LoVo (cell line): ENCODE data around the gene PLA2G2F.

ENCODE experiments used
- DNase-seq: peaks from one replicate; pipeline ENCODE4 v3.0.0-alpha.2; 2016; ENCODE audit warnings: low spot score

The PLA2G2F gene

DNA sequence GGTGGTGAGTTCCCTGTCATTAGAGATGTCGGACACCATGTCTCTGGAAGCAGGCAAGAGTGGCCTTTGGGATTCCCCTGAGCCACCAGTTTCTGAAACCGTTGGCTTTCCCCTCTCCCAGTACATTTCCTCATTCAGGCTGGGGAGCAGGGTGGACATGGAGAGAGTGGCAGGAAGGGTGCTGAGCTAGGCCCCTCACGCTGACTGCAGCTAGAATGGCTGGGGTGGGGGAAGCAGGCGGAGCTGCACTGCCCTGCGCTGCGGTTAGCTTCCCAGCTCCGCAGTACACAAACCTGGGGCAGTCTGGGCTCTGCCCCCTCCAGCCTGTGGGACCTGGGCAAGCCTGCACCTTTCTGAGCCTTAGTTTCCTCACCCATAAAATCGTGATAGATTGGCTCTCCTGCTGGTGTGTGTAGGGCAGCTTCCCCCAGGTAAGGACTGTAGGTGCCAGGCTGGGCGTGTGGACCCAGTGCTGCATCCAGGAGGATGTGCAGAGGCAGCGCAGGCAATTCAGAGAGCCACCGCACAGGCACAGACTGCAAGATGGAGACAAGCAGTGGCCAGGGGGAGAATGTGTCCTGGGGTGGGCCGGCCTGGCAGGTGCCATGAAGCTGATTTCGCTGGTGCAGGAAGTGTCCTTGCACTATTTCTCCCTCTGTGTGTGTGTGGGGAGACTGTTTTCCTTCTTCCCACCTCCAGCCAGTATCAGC lies 3.0 kb downstream of the PLA2G2F start:
- DNase-seq = no peak

DNA sequence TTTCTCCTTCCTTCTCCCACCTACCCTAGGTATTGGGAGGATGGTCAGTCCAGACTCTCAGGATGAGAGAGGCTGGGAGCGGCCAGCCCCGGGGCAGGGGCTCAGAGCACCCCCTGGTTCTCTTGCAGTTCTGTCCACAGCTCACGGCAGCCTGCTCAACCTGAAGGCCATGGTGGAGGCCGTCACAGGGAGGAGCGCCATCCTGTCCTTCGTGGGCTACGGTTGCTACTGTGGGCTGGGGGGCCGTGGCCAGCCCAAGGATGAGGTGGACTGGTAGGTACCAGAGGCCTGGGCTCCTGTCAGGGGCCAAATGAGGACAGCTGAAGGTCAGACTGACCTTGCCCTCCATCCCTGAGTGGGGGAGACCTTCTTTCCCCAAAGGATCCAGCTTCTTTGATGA lies 4.2 kb downstream of the PLA2G2F start:
- no peak for DNase-seq

DNA sequence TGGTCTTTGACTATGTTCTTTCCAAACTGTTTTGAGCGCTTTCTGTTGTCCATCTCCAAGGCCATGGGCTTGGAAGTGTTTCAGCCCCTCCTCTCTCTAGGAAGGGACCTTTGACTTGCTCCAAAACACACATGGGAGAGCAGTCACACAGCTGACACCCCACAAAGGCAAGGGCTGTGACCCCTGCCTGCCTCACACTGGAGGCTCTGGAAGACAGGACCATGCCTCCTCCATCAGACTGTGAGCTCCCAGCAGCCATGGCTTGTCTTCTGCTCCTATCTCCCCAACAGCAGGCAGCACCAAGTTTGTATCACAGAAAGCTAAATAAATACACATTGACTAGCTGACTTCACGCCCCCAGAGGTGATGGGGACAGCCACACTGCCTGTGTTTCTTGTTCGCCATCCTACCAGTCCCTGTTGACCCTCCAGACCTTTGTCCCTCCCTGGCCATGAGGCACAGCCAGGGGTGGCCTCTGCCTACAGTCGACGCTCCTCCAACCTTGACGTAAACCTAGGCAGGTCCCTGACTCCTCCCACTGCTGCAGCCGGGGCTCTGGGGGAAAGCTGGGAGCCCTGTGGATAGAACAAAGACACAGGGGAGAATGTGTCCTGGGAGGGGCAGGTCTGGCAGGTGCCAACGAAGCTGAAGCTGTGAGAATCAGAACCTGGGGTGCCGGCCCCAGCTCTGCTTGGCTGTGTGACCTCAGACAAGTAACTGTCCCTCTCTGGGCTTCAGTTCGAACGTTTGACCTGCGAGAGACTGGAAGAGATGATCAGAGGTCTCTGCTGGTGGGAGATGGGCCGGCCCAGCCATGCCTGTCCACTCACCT lies 4.8 kb downstream of the PLA2G2F start:
- no peak for DNase-seq

DNA sequence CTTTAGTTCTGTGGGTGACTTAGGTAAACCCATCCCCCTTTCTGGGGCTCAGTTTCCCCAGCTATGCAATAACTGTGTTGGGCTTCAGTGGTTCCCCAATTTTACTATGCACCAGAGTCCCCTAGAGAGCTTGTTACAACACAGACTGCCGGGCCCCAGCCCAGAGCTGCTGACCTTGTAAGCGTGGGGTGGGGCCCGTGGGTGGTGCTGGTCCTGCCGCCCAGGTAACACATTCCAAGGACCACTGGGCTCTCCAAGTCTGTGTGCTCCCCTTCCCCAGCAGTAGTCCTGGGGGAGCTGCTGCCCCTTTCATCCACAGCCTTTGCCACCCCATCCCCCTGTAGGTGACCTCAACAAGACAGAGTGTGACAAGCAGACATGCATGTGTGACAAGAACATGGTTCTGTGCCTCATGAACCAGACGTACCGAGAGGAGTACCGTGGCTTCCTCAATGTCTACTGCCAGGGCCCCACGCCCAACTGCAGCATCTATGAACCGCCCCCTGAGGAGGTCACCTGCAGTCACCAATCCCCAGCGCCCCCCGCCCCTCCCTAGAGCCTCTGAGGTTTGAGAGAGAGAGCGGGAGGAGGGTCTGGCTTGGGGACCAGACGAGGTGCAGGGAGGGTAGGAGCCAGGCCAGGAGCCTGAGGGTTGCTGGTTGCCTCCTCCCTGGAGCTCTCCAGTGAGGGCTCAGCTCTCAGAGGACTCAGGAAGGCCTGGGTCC lies 8.9 kb downstream of the PLA2G2F start:
- no peak for DNase-seq

DNA sequence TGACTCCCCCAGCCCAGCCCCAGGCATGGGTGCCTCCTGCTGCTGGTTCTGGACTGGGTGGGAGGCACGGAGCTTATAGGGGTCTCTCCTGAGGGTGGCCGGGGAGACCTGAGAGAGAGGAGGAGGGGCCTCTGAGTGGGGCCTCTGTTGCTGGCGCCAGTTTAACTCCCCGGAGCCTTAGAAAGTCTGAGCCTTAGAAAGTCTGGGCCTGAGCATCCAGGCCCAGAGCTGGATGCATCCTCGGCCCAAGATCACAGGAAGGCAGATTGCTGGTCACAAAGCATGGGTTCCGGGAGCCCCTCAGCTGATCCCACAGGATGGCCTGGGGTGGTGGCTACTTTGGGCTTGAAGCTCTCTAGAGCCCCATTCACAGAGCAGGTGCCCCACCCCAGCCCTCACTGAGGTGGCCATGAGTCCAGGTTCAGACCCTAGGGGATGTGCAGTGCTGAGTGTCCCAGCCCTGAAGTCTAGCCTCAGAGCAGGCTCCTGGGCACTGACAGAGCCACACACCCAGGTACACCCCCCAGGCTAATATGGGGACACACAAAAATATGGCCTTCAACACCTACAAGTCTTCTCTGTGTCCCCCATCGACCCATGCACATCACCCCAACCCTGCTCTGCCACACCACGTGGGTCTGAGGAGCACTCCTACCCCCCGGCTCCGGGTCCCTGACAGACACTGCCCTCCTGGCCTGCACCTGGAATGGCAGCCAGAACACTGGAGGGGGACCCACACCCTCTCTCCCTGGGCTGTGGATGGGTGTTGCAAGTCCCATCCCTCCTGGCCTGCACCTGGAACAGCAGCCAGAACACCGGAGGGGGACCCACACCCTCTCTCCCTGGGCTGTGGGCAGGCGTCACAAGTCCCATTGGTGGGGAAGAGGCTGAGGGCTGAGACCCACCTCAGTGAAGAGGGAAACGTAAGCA lies 9.7 kb downstream of the PLA2G2F start:
- no peak for DNase-seq

DNA sequence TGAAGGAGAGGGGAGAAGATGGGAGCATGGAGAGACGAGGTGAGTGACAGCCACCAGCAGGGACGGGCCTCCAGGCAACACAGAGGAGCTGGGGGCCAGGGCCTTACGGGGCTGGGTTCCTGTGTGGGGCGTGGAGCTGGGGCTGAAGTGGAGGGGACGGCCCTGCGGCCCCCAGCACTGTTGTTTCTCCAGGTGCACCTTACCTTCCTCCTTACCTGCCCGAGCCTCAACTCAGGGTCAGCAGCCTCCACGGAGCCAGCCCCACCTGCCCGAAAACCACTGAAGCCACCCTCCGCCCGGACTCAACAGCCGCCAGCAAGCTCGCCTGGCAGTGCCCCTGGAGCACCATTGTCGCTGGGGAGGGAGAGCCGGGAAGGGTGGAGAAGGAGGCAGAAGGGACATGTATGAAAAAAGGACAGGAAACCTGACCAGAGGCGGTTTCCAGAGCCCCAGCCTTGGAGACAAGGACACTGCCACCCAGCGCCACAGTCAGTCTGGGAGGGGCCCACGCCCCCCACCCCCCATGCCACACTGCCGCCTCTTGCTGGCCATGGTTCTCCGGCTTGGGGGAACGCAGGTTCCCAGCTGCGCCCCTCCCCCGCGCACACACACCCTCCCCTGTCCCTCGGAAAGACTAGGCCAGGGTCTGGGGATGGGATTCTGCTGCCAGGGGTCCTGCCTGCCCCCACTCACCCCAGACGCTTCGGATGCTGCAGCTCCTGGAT lies 10.6 kb downstream of the PLA2G2F start:
- DNase-seq = no peak

GRCh38 chr1:20150326-20150705 lies 11.2 kb downstream of the PLA2G2F start:
- DNase-seq = no peak

DNA sequence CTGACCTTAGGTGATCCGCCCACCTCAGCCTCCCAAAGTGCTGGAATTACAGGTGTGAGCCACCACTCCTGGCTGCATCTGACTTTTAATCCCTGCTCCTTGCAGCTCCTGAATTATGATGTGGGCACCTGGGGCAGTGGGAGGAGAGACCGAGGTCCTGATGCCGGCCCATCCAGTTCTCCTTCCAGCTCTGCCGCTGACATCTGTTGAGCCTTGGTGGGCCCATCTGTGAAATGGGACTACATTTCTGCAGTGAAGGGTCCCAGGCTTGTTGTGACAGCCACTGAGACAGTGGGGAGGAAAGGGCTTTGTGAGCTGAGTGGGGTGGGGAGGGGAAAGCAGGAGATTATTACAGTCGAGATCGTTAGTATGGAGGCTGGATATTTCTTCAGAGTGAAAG lies 11.8 kb downstream of the PLA2G2F start:
- no peak for DNase-seq

- DNase-seq = peak; percentile 87
Measured at GRCh38 chr1:20151906-20152598, 12.9 kb downstream of the PLA2G2F start.

DNA sequence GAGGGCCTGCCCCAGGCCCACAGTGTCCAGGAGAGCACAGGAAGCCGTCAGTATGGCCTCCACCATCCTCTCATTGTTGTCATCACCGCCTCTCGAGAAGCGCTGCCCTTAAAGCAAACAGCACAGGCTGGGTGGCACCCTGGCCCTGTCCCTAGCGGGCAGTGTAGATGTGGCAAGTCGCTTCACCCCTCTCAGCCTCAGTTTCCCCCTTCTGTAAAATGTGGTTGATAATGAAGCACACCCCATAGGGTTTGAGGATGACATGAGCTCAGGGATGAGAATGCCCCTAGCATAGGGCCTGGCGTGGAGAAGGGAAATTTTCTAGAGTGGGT lies 13.4 kb downstream of the PLA2G2F start:
- DNase-seq = no peak

DNA sequence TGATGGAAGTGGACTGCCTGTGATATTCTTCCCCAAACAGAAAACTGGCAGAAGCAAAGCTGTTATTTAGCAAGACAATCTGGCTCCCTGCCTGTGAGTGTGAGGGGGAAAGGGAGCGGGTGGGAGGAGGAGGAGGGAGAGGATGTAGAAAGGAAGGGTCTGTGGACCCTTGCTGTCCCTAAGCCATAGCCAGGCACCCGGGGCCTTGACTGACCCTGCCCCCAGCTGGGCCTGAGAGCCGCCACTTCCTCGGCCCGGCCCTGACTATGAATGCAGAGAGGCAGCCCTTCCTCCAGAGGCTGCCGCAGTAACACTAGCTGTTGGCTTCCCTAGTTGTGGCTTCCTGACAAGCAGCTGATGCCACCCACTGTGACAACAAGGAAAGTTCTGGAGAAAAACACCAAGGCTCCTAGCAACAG lies 13.9 kb downstream of the PLA2G2F start:
- DNase-seq = no peak

DNA sequence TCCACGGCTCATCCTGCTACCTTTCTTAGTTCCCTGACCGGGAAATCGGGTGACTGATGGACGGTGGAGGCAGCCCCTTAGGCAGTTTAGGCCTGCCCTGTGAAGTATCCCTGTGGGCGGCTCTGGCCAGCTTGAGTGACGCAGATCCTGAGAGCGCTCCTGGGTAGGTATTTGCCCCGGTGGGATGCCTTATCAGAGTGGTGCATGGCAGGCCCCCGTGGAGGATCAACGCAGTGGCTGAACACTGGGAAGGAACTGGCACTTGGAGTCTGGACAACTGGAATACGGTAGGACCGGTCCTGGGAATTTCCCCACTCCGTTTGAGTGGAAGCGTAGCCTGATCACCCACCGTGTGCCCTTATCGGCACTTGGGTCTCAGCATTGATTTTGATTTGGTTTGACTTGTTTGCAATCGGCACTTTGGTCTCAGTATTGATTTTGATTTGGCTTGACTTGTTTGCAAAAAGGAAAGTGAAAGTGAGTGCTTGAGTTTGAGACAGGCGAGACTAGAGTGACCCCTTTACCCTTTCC lies 15.2 kb downstream of the PLA2G2F start:
- DNase-seq = no peak

DNA sequence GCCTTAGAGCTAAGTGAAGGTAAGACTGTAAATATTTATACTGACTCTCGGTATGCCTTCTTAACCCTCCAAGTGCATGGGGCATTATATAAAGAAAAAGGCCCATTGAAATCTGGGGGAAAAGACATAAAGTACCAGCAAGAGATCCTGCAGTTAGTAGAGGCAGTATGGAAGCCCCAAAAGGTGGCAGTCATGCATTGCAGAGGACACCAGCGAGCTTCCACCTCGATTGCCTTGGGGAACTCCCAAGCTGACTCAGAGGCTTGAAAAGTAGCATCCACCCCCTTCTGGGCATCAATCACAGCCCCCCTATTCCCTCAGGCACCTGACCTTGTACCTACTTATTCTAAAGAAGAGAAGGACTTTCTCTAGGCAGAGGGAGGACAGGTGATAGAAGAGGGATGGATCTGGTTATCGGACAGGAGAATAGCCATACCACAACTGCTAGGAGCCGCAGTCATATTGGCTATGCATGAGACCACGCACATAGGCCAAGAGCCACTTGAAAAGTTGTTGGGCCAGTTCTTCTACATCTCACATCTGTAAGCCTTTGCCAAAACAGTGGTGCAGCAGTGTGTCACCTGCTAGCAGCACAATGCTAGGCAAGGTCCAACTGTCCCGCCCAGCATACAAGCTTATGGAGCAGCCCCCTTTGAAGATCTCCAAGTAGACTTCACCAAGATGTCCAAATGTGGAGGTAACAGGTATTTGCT lies 19.4 kb downstream of the PLA2G2F start:
- DNase-seq = no peak

GRCh38 chr1:20160034-20160433 lies 20.9 kb downstream of the PLA2G2F start:
- DNase-seq = no peak

GRCh38 chr1:20164694-20165202 lies 25.6 kb downstream of the PLA2G2F start:
- no peak for DNase-seq

DNA sequence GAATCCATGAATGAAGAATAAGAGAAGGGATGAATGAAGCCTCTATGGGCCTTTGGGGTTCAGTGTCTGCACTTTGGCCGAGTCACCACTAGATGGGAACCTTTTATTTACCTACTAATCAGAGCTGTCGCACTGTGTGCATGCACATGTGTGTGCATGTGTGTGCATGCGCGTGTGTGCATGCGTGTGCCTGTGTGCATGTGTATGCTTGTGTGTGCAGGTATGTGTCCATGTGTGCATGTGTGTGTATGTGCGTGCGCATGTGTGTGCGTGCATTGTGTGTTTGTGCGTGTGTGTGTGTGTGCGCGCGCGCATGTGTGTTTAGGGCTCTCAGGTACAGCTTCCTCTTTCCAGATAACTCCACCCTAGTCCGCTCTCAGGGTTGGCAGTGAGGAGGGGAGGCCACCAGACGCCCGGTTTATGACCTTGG lies 26.4 kb downstream of the PLA2G2F start:
- DNase-seq = no peak

DNA sequence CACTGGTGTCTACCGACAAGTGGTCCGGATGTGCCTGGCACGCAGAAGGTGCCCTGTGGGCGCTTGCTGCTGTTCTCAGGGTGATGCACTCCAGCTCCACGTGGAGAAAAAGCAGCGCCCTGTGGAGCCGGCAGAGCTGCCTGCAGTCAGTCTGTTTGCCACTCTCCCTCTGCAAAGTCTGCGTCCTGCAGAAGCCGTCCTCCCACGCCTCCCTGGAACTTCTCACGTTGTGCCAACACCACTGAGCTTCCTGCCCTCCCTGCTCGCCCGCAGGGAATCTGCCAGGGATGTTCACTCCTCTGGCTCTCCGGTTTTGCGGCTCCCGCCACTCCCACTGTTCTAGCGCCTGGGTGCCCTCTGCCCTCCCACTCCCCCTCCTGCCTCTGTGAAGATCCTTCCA lies 26.9 kb downstream of the PLA2G2F start:
- no peak for DNase-seq

DNA sequence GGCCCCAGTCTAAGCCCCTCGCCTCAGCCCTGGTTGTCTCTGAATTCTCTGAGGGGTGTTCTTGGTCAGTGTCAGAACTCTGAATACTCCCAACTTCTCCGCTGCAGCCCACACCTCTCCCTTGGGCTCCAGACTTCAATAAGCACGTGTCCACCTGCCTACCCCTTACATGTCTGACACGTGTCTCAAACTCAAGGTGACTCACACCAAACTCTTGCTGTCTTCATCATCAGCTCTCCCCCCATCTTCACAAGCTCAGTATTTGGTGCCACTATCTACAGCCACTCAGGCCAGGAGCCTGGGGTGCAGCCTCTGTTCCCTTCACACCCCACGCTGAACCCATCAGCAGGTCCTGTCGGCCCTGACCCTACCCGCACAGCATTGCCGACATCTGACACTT lies 28.0 kb downstream of the PLA2G2F start:
- no peak for DNase-seq
